Fibroblast of lung (primary cell): ENCODE results near the gene NR1D1.

ENCODE experiments used
- CTCF ChIP-seq, 2 donors: IDR thresholded peaks in 1 of 2; conservative IDR thresholded peaks in 1 of 2; 1 replicate in 1 of 2; 2 replicates in 1 of 2; pipeline ENCODE4 v1.5.1; 2011 to 2012; ENCODE audit warnings: low read length in 2 of 2, control low read depth in 1 of 2, inconsistent platforms in 1 of 2, low read depth in 1 of 2, mild to moderate bottlenecking in 1 of 2
- EZH2 ChIP-seq: IDR thresholded peaks from 2 replicates; pipeline ENCODE4 v1.5.1; 2012; ENCODE audit warnings: low read length, control low read depth, mild to moderate bottlenecking; ENCODE audit errors: missing control alignments

- TF ChIP-seq CTCF (conservative IDR thresholded peaks at IDR 0.05 in 1 of 2, IDR thresholded peaks at IDR 0.05 in 1 of 2; ENCODE audit: low read depth in 1 of 2, low read length in 2 of 2) (no peak), EZH2 (no peak)
These were observed 39.3 kb downstream of the NR1D1 start for GRCh38 chr17:40060887-40061608.
